HG03139 (cell line): Measurements from ENCODE around the gene ICOSLG.
"Not testable (repeated sequence)": the region's sequence is repeated elsewhere in the genome, so short reads cannot be mapped to it uniquely, and the experiment has no call there.

Experiments
- ATAC-seq: cut with Tn5 transposase; IDR thresholded peaks from one replicate; pipeline ENCODE4 v1.9.1; 2021; ENCODE audit not compliant: unreplicated experiment

Gene ICOSLG

DNA sequence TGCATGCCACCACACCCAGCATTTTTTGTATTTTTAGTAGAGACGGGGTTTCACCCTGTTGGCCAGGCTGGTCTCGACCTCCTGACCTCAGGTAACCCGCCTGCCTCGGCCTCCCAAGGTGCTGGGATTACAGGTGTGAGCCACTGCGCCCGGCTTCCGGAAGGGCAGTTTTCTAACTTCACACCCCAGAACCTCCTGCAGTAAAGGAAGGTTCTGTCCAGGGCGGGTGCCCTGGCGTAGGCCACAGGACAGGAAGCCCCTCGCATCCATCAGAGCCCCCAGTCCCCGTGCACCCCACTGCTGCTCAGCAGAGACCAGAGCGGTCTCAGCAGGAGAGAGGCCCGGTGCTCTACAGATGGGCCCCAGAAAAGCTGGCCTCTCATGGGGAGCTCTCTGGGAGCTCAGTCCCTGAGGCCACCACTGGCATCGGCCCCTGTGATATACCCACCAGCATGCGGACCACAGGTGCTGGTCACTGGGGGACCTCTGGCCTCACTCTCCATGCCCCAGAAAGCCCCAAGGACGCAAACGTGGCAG, 25.1 kb upstream of the ICOSLG start:
- ATAC-seq: no peak

DNA sequence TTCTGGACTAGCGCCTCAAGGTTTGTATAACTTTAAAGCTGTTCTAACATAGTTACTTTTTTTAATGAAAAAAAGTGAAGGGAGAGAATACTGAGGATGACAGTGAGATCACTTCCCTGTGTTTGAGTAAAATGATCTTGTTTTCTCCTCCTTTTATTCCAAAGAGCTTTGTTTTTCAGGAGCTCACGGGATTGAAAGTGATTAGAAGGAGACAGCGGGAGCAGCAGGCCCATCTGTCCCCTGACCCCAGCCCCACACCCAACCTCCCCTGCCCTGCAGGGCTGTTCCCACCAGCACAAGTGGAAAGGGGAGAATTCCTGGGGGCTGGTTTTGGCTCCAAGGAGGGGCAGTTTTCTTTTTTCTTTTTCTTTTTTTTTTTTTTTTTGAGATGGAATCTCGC, 23.0 kb upstream of the ICOSLG start:
- ATAC-seq: no peak

DNA sequence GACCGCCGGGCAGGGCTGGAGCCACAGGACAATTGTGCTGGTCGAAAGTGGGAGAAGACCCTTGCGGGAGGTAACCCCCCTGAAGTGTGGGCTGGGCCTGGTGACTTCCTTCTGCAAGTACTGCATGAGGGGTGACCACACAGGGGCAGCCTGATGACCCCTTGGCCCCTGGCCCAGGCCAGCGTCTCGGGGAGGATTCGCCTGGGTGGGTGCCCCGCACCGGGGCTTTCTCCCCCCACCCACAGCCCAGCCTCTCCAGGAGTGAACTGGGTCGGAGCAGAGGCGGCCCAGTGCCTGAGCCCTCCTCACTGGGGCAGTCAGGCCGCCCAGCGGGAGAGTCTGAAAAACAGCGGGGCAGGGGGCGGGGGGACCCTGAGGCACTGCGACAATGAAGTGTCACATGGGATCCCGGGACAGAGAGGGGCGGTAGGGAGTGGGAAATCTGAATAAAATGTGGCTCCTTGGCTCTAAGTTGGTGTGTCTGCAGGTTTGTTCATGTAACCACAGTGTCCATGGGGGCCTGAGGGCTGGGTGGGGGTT, 22.5 kb upstream of the ICOSLG start:
- ATAC-seq: no peak

DNA sequence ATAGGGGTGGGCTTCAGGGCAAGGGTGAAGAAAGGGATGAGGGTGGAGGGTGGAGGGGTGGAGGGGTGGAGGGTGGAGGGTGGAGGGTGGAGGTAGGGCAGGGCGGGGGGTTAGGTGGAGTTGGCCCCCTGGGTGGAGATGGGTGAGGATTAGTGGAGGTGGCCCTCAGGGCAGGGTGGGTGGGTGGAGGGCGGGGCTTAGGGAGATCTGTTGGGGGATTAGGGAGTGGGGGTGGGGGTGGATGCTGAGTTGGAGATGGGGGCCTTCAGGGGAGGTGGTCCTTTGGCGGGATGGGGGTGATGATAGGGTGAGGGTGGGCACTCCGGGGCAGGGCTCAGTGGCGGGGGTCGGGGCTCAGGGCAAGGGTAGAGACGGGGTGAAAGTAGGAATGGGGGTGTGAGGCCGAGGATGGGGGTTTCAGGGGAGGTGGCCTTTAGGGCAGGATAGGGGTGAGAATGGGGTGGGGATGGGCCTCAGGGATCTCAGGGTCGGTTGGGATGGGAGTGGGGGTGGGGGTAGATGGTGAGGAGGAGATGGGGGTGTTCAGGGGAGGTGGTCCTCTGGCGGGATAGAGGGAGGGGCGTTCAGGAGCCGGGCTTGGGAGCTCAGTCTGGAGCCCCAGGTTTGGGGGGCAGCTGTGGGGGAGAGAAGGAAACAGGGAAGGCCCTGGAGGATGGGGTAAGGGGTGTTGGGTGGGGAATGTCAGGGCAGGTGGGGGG, 21.8 kb upstream of the ICOSLG start:
- no peak for ATAC-seq

DNA sequence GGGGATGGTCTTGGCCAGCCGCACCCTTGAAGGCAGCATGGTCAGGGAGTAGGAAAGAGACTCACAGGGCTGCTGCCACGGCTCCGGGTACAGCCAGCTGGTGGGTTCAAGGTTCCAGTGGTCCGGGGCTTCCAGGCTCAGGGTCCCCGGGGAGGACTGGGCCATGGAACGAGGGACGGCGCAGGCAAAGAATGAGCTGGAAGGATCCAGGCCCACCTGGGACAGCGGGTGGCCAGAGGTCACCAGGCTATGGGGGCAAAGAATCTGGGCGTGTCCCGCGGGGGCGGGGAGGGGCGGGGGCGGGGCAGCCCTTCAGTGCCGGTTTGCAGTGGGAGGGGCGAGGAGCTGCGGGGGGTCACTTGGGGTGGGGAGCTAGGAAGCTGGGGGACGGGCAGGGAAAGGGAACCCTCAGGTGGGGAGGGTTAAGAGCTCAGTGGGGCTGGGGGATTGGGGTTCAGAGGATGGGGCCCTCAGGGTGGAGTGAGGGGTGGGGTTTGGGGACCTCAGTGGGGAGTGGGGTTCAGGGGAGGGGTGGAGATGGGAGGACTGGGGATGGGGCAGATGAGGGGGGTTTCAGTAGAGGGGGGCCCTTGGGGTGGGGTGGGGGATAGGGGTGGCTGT, 21.0 kb upstream of the ICOSLG start, which contains the start of gene DNMT3L:
TSS of gene DNMT3L (minus strand) at position 223 of the 621 bp plus-strand sequence. CDS start 638 bp downstream, outside the sequence.
- ATAC-seq: no peak

DNA sequence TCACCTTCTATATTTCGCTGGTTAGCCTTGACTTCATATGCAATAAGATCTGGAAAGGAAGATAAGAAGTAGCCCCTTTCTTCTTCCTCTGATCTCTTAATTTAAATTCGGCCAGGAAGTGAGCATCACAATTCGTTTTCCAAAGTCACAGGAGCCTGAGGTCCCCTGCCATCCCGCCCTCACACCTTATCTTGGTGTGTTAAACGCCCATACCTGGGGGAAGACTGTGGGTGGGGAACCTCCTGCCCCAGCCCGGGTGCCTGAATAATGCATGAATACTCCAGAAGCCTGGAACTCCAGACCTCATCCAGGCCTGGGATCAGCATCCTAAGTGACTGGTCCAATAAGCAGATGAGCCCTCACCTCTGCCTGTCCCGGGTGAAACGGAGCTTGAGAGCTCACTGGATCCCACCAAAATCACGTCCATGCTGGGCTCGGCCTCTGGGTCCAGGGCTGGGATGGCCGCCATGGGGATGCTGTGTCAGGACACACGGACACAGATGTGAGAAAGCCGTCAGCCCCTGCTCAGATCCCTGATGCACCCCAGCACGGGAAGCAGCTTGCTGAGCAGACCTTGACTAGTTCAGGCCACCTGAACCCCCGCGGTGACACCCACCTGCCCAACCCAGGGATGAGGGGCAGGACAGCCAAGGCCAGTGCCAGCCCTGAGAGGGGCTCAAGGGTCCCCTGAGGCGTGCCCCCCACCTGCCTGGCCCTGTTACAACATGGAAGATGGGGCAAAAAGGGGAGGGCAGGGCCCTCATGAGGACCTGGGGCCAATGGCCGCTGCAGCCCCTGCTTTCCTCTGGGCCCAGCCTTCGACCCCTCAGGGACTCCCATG, 20.3 kb upstream of the ICOSLG start:
- no peak for ATAC-seq

- ATAC-seq: no peak
Measured at GRCh38 chr21:44260066-44260465, 19.3 kb upstream of the ICOSLG start.

GRCh38 chr21:44259082-44259705, 18.5 kb upstream of the ICOSLG start:
- no peak for ATAC-seq

DNA sequence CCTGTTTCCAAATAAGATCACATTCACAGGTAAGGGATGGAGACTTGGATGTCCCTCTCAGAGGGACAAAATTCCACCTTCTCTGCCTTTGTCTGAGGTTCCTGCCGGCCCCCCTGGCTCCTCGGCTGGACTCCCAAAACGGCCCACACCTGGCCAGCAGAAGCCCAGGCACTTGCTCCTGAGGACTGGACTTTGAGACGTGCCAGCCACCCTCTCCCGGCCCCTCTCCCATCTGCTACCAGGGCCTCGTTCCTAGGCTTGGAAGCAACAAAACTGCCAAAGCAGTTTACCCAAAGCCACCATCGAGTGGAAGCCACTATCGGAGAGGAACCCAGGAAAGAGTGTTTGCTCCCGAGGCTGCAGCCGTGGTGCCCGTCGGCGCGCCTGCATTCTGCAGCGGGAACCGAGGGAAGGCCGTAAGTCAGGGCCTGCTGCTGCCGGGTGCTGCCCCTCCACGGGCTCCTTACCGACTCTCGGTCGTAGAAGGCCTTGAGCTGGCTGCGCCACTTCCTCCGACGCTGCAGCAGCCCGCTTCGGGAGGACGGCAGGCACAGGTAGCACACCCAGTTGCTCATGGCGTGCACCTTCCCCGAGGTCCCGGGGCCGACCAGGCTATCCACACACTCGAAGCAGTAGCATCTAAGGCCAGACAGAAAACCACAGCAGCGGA, 17.4 kb upstream of the ICOSLG start:
- ATAC-seq: no peak

DNA sequence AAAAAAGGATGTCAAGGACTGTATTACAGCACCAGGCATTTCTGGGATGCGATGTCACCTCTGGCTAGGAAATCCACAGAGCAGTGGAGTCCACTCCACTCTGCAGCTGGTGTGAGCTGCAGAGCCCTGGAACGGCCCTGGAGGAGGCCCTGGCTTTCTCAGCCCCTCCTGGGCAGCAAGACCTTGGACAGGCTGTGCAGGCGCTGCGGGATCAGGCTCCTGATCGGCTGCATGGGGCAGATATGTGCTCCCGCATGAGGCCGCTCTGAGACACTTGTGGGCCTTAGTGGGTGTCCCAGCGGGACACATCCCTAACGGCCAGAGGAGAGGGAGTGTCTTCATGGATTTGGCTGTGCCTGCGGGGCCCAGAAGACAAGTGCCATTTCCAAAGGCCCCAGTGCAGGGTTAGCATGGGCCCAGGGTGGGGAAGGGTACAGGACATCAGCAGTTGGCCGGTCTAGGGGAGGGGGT, 14.8 kb upstream of the ICOSLG start:
- ATAC-seq: no peak

DNA sequence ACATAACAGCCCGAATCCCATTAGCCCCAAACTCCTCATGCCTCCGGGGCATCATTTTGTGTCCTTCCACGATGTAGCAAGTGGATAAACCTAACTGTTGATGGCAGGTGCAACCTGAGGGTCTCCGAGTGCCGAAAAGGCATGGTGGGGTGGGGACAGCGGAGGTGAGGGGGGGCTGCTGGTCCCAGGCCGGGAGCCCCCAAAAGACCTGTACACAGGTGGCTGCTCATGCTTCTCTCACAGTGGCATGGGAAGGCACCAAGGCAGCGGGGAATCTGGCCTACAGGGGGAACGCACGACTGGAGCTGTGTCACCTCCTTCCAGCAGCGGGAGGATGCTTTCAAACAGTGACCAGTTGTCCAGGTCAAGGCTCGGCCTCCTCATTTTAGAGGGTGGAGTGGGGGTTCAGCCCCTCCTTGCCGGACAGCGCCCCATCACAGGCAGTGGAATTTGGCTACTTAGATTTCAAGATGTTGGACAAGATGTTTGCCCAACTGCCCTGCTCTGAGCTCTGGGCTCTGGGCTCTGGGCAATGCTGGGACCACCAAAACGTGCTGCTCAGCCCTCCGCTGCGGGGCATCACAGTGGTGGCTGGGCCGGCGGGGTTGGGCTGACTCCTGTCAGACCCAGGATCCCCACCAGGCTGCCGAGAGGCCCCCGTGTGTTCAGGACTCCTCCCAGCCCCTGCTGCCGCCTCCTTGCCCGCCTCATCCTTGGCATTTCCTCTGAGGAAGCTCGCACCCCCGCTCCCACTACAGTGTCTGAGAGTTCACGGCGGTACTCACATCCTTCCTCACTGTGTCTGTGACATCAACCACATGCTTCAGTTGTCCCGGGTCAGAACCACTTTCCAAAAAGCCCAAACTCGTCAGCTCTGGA, 13.3 kb upstream of the ICOSLG start:
- ATAC-seq: no peak

DNA sequence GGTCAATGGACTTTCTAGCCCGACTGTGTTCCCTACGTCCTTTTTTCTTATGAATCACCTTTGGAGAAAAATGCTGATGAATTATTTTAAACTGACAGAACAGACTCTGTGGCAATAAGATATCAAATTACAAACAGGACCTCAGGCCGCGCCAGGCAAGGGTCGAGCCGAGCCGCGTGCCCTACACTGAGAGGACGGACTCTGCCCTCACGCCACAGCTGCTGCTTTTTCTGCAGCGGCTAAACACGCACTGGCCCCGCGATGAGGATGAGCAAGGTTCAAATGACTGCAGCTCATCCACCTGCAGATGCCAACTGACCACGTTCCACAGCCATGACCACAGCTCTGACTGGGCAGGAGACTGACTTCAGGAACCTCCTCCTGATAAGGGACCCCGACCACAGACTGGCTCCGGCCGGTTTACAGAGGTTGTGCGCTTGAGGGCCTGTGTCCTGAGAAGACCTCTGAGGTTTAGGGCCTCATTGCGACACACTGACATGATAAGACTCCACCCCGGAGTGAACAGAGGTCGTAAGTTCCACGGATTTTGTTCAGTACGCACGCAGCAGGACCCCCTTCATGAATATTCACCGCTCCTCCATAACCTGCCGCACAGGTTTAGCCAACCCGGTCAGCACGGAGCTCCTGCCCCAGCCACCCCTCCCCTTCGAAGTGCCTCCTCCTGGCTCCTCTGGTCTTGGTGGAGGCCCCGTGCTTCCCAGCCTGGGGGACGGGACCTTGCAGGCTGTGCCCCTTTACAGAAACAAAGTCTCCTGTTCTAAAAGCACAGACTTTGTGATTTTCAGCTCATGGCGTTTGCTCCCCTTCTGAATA, 8.7 kb upstream of the ICOSLG start:
- not testable (repeated sequence) for ATAC-seq

- not testable (repeated sequence) for ATAC-seq
Measured at GRCh38 chr21:44247904-44248303, 7.2 kb upstream of the ICOSLG start.

DNA sequence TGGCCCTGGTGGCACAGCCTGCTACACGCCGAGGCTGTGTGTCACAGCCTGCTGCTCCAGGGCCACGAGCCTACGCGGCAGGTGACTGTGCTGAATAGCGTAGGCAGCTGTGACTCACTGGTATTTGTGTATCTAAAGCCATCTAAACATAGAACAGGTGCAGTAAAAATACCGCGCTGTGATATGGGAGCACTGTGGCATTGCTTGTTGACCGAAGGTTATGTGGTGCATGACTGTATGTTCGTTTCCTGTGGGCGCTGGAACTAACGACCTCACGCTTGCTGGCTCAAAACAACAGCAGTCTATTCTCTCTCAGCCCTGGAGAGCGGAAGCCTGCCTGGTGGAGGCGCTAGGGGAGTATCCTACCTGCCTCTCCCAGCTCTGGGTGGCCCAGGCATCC, 3.2 kb upstream of the ICOSLG start:
- peak; percentile 43 for ATAC-seq

DNA sequence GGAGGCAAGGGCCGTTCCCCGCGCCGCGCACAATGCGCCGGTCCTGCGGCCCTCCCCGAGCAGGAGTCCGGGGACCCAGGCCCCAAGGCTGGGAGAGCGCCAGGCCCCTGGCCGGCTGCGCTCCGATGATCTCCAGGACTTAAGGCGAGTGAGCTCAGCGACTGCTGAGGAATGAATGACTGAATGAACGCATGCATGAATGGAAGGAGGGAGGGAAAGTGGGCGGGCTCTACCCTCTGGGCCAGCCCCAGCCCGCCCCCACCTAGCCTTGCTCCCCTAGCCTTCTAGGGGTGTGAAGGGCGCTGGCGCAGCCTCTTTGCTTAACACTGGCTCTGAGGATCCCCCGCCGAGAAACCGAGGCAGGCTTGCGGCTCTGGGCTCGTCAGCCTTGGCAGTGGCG, 538 bp upstream of the ICOSLG start:
- ATAC-seq: not testable (repeated sequence)

DNA sequence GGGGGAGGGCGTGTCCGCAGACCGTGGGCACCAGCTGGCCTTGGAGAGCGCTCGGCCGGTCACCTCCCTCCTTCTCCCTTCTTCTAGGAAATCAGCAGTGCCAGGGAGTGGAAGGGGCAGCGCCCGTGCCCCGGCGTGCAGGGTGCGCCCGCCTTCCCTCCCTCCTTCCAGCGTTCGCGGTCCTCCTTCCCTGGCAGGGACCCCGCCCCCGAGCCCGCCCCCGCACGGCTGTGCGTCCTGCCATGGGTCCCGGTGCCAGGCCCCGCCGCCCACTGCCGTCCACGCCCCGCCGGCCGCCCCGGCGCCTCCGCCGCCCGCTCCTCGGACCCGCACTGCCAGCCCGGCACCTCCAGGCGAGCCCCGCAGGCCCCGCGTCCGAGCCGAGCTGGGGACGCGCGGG, 390 bp downstream of the ICOSLG start:
- ATAC-seq: not testable (repeated sequence)

GRCh38 chr21:44229561-44229960, 11.2 kb downstream of the ICOSLG start:
- not testable (repeated sequence) for ATAC-seq

DNA sequence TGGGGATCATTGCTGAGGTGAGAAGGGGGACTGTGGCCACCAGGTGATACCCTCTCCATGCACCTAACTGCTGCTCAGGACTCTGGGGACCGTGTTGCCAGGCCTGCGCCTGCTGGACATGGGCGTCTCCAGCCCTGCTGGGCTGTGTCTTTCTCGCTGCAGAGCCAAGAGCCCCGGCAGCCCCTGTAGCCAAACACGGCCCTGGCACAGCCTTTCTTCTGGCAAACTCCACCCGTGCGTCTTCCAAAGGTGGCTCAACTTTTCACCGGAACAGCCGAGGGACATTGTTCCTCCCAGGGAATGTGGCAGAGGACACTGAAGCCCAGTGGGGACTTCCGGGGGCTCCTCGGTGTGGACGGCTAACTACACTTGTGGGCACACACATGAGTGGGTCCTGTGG, 12.6 kb downstream of the ICOSLG start:
- not testable (repeated sequence) for ATAC-seq
